HCT116 (cell line): Measurements from ENCODE around the gene DDX6. TPM values are rescaled to one million over a fixed set of nuclear protein-coding genes. Genes with fewer than 3 reads are reported as not detected.

ENCODE experiments used
- ATAC-seq: fragments of 200-7000 bp; cut with Tn5 transposase; 2 replicates; pipeline ENCODE4 v1.9.1; 2020; ENCODE audit warnings: mild to moderate bottlenecking, moderate library complexity
- BruUV-seq: library from RNA; stranded (reverse); fragments of 400-500 nt; replicated peaks from 2 replicates; lab custom pipeline; 2021; lab: Mats Ljungman, UMichigan
- CTCF ChIA-PET: fragments of 300-600 bp; sonication (Branson Sonifier 250); formaldehyde crosslinking; loops from one replicate; lab custom pipeline; 2021; ENCODE audit warnings: antibody characterized with exemption; lab: Charles Lee
- POLR2A ChIA-PET: fragments of 300-600, 350-600 bp; sonication (Branson Sonifier 250); formaldehyde crosslinking; loops from one replicate; lab custom pipeline; 2021; ENCODE audit warnings: antibody characterized with exemption; lab: Charles Lee
- RAD21 ChIA-PET, 2 experiments: fragments of 300-600 bp; sonication (Branson Sonifier 250); formaldehyde crosslinking; loops; one replicate each; lab custom pipeline; 2023; ENCODE audit warnings: low total read pairs in 2 of 2; ENCODE audit not compliant: uncharacterized antibody in 2 of 2, unreplicated experiment in 2 of 2, low non-redundant PET in 1 of 2; lab: Charles Lee
- DNase-seq: peaks from one replicate; pipeline ENCODE4 v3.0.0-alpha.2; 2010; ENCODE audit warnings: low read depth, low spot score
- H2AFZ ChIP-seq: fragments of 200-600 bp; shearing (Covaris generic), sonication (generic); 2 replicates; pipeline ENCODE4 v1.6.1; 2017; ENCODE audit warnings: low read depth, mixed run types, mixed read lengths, antibody characterized with exemption, low read length; ENCODE audit not compliant: poor library complexity, severe bottlenecking
- H3K27ac ChIP-seq: 2 replicates; pipeline ENCODE4 v1.5.1; 2012; ENCODE audit warnings: low read depth, low read length
- H3K27me3 ChIP-seq: fragments of 200-600 bp; sonication (generic); 2 replicates; pipeline ENCODE4 v1.6.1; 2016; ENCODE audit warnings: mixed run types, low read length, mixed read lengths; ENCODE audit not compliant: insufficient read depth
- H3K36me3 ChIP-seq, 2 experiments: fragments of 200-500 bp in 1 of 2; fragments of 200-600 bp in 1 of 2; sonication (Bioruptor generic) in 1 of 2; sonication (generic) in 1 of 2; 2 replicates each; pipeline versions ENCODE4 v1.5.1 to v1.6.1; 2014 to 2016; ENCODE audit warnings: low read length in 2 of 2, inconsistent platforms in 1 of 2, mixed read lengths in 1 of 2, mixed run types in 1 of 2; ENCODE audit not compliant: insufficient read depth in 2 of 2, control insufficient read depth in 1 of 2
- H3K4me1 ChIP-seq, 2 experiments: fragments of 200-600 bp in 1 of 2; sonication (generic) in 1 of 2; 2 replicates each; pipeline versions ENCODE4 v1.5.1 to v1.6.1; 2012 to 2017; ENCODE audit warnings: low read length in 2 of 2, inconsistent platforms in 1 of 2, mild to moderate bottlenecking in 1 of 2, mixed read lengths in 1 of 2, mixed run types in 1 of 2, moderate library complexity in 1 of 2; ENCODE audit not compliant: insufficient read depth in 2 of 2, control insufficient read depth in 1 of 2
- H3K4me2 ChIP-seq: fragments of 200-600 bp; sonication (generic); 2 replicates; pipeline ENCODE4 v1.6.1; 2017; ENCODE audit warnings: mixed run types, low read length, mixed read lengths
- H3K4me3 ChIP-seq, 2 experiments: fragments of 200-600 bp in 1 of 2; sonication (generic) in 1 of 2; replicated peaks in 1 of 2; 2 replicates each; pipeline ENCODE4 v1.5.1; 2011 to 2016; ENCODE audit warnings: low read length in 2 of 2, control low read depth in 1 of 2, low read depth in 1 of 2, mild to moderate bottlenecking in 1 of 2, mixed read lengths in 1 of 2, mixed run types in 1 of 2
- H3K79me2 ChIP-seq: fragments of 200-600 bp; sonication (generic); 2 replicates; pipeline ENCODE4 v1.6.1; 2017; ENCODE audit warnings: mild to moderate bottlenecking, mixed run types, low read length, moderate library complexity, mixed read lengths; ENCODE audit not compliant: insufficient read depth
- H3K9ac ChIP-seq: fragments of 200-600 bp; sonication (generic); 2 replicates; pipeline ENCODE4 v1.6.1; 2016; ENCODE audit warnings: low read length, mixed read lengths
- H3K9me2 ChIP-seq: fragments of 200-600 bp; sonication (generic), shearing (Covaris generic); 2 replicates; pipeline ENCODE4 v1.6.1; 2017; ENCODE audit warnings: mixed run types, mild to moderate bottlenecking, moderate library complexity; ENCODE audit not compliant: insufficient read depth
- H3K9me3 ChIP-seq, 2 experiments: fragments of 200-500 bp in 1 of 2; fragments of 200-600 bp in 1 of 2; sonication (Bioruptor generic) in 1 of 2; sonication (generic) in 1 of 2; 2 replicates each; pipeline ENCODE4 v1.6.1; 2014 to 2017; ENCODE audit warnings: low read length in 2 of 2, mixed read lengths in 2 of 2, inconsistent platforms in 1 of 2, low read depth in 1 of 2, mild to moderate bottlenecking in 1 of 2, mixed run types in 1 of 2, moderate library complexity in 1 of 2; ENCODE audit not compliant: control insufficient read depth in 1 of 2, insufficient read depth in 1 of 2
- H4K20me1 ChIP-seq: fragments of 200-600 bp; sonication (generic), shearing (Covaris generic); 2 replicates; pipeline ENCODE4 v1.6.1; 2017; ENCODE audit warnings: mixed run types, mild to moderate bottlenecking, moderate library complexity; ENCODE audit not compliant: insufficient read depth
- CBX3 ChIP-seq: IDR thresholded peaks from 2 replicates; pipeline ENCODE4 v1.6.1; 2012; ENCODE audit warnings: low read depth
- CTCF ChIP-seq, 3 experiments: fragments of 200-600 bp in 1 of 3; sonication (generic) in 1 of 3; IDR thresholded peaks in 2 of 3; conservative IDR thresholded peaks in 1 of 3; 2 replicates each; pipeline ENCODE4 v1.5.1; 2012 to 2017; ENCODE audit warnings: low read depth in 2 of 3, low read length in 2 of 3, antibody characterized with exemption in 1 of 3, borderline replicate concordance in 1 of 3, control low read depth in 1 of 3, mild to moderate bottlenecking in 1 of 3, mixed read lengths in 1 of 3, mixed run types in 1 of 3, moderate library complexity in 1 of 3; ENCODE audit not compliant: insufficient read depth in 1 of 3
- EGR1 ChIP-seq: IDR thresholded peaks from 2 replicates; pipeline ENCODE4 v1.6.1; 2012; ENCODE audit warnings: low read depth
- ELF1 ChIP-seq: IDR thresholded peaks from 2 replicates; pipeline ENCODE4 v1.6.1; 2012; ENCODE audit warnings: low read depth, borderline replicate concordance
- EZH2phosphoT487 ChIP-seq: fragments of 200-600 bp; IDR thresholded peaks from 2 replicates; pipeline ENCODE4 v1.6.1; 2018; ENCODE audit warnings: antibody characterized with exemption, borderline replicate concordance
- FOSL1 ChIP-seq: IDR thresholded peaks from 2 replicates; pipeline ENCODE4 v1.6.1; 2012; ENCODE audit warnings: low read depth
- JUND ChIP-seq: IDR thresholded peaks from 2 replicates; pipeline ENCODE4 v1.6.1; 2012
- POLR2AphosphoS5 ChIP-seq: IDR thresholded peaks from 2 replicates; pipeline ENCODE4 v1.6.1; 2011; ENCODE audit warnings: mild to moderate bottlenecking, low read depth, low read length, moderate library complexity
- RAD21 ChIP-seq: IDR thresholded peaks from 2 replicates; pipeline ENCODE4 v1.6.1; 2012; ENCODE audit warnings: low read depth, mild to moderate bottlenecking
- SIN3A ChIP-seq: IDR thresholded peaks from 2 replicates; pipeline ENCODE4 v1.6.1; 2012; ENCODE audit warnings: low read depth
- SP1 ChIP-seq: IDR thresholded peaks from 2 replicates; pipeline ENCODE4 v1.6.1; 2012; ENCODE audit warnings: low read depth
- SRF ChIP-seq: IDR thresholded peaks from 2 replicates; pipeline ENCODE4 v1.6.1; 2012; ENCODE audit warnings: low read depth
- YY1 ChIP-seq: IDR thresholded peaks from 2 replicates; pipeline ENCODE4 v1.6.1; 2011; ENCODE audit warnings: low read length, low read depth, moderate library complexity, mild to moderate bottlenecking; ENCODE audit not compliant: insufficient replicate concordance; ENCODE audit errors: extremely low read depth
- ZBTB33 ChIP-seq: IDR thresholded peaks from 2 replicates; pipeline ENCODE4 v1.6.1; 2011; ENCODE audit warnings: mild to moderate bottlenecking, low read length, moderate library complexity; ENCODE audit not compliant: insufficient replicate concordance; ENCODE audit errors: extremely low read depth
- ZFX ChIP-seq: fragments of 450-650 bp; IDR thresholded peaks from 2 replicates; pipeline ENCODE4 v1.6.1; 2017
- ZNF274 ChIP-seq: fragments of 200-500 bp; sonication (Bioruptor generic); IDR thresholded peaks from 2 replicates; pipeline ENCODE4 v1.6.1; 2014; ENCODE audit warnings: mild to moderate bottlenecking, low read depth, low read length, inconsistent platforms
- intact Hi-C: fragments of 100-400 bp; cut with micrococcal nuclease; formaldehyde crosslinking; loops from 2 replicates; pipeline ENCODE4 v1.10.0; 2022
- total RNA-seq: library from RNA; stranded (reverse); gene quantifications from one replicate; pipeline ENCODE4 v1.2.1, GENCODE V29; 2021; ENCODE audit not compliant: unreplicated experiment

The DDX6 gene
- total RNA-seq, 1 experiment from 2014 or later, result 150 TPM

- Histone ChIP-seq H3K4me3 (no peak overlapping the region), H3K27ac (no peak overlapping the region), H3K36me3 (no peaks in the 10 kb centered on the region), H3K79me2 (no peaks in the 10 kb centered on the region), H3K4me2 (no peak overlapping the region), H3K9me3 (no peaks in the 10 kb centered on the region), H3K9ac (no peak overlapping the region), H3K4me1 (peaks cover 0 to 17% of the 10 kb centered on the region in 2 experiments; a peak in 2 of 4 replicates), H3K9me2 (no peaks in the 10 kb centered on the region), H3K27me3 (no peaks in the 10 kb centered on the region), H2AFZ (peak overlapping the region; percentile 56), H4K20me1 (no peaks in the 10 kb centered on the region)
- intact Hi-C loops, result loop anchor here (10.0 kb wide), 1 partner anchor 545 kb away; the partner anchor contains the start of gene SCN4B
- BruUV-seq, result no TSS peak
- no peak for DNase-seq
- no peak for TF ChIP-seq ELF1
- TF ChIP-seq ZBTB33, result no peak
- TF ChIP-seq ZNF274, result no peak
- TF ChIP-seq SP1, result no peak
- no peak for TF ChIP-seq EZH2phosphoT487
- no peak for TF ChIP-seq CTCF (IDR thresholded peaks at IDR 0.05 in 2 of 3, conservative IDR thresholded peaks at IDR 0.05 in 1 of 3; ENCODE audit: borderline replicate concordance in 1 of 3, insufficient read depth in 1 of 3, low read depth in 2 of 3, low read length in 2 of 3)
- TF ChIP-seq POLR2AphosphoS5, result no peak
- TF ChIP-seq CBX3, result no peak
- no peak for TF ChIP-seq YY1
- no peak for TF ChIP-seq SRF
- TF ChIP-seq FOSL1, result no peak
- TF ChIP-seq EGR1, result no peak
- TF ChIP-seq SIN3A, result no peak
- TF ChIP-seq RAD21, result no peak
- no peak for TF ChIP-seq ZFX
- no peak for TF ChIP-seq JUND
- ChIA-PET POLR2A (interaction anchor here (1.5 kb wide), 1 partner anchor 93 kb away, joined by 5 read pairs; no protein-coding TSS in a partner anchor), RAD21 (no interaction called here), CTCF (interaction anchor here (2.7 kb wide), 1 partner anchor 10 kb away, joined by 13 read pairs; no protein-coding TSS in a partner anchor)
- peak; percentile 43 for ATAC-seq
Observed at GRCh38 chr11:118699506-118700220, 91.3 kb downstream of the DDX6 start.
